GM12864 (cell line): Measurements from ENCODE around the gene HJURP.

Source experiments
- DNase-seq: peaks from one replicate; pipeline ENCODE4 v3.0.0-alpha.2; 2011; ENCODE audit warnings: low read depth
- H3K4me3 ChIP-seq: 2 replicates; pipeline ENCODE4 v1.5.1; 2011; ENCODE audit warnings: mild to moderate bottlenecking, low read depth, low read length, control low read depth
- TF ChIP-seq, protein P1 (sequence below): IDR thresholded peaks from 2 replicates; pipeline ENCODE4 v1.5.1; 2011; ENCODE audit warnings: low read depth, mild to moderate bottlenecking, moderate library complexity, low read length, control low read depth, inconsistent platforms; ENCODE audit errors: missing control alignments

HJURP gene

DNA sequence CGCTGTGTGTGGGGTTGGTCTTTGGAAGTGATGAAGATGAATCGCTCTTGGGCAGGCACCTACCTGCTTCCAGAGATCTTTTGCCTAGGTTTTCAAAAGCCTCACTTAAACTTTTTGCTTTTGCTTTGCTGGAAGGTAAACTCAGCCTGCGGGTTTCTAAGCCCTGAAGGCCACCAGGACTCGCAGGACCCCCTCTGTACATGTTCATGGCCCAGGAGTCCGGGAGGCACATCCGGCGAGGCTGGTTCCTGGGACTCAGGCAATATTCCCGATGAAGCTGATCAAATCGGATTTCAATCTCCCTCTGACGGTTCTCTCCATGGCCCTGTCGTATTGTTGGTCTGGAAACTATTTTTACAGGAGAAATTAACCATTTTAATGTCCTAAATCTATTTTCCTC lies 13.2 kb downstream of the HJURP start:
- TF ChIP-seq, protein P1, sequence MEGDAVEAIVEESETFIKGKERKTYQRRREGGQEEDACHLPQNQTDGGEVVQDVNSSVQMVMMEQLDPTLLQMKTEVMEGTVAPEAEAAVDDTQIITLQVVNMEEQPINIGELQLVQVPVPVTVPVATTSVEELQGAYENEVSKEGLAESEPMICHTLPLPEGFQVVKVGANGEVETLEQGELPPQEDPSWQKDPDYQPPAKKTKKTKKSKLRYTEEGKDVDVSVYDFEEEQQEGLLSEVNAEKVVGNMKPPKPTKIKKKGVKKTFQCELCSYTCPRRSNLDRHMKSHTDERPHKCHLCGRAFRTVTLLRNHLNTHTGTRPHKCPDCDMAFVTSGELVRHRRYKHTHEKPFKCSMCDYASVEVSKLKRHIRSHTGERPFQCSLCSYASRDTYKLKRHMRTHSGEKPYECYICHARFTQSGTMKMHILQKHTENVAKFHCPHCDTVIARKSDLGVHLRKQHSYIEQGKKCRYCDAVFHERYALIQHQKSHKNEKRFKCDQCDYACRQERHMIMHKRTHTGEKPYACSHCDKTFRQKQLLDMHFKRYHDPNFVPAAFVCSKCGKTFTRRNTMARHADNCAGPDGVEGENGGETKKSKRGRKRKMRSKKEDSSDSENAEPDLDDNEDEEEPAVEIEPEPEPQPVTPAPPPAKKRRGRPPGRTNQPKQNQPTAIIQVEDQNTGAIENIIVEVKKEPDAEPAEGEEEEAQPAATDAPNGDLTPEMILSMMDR: no peak
- no peak for DNase-seq
- H3K4me3 ChIP-seq: no peak overlapping the region

DNA sequence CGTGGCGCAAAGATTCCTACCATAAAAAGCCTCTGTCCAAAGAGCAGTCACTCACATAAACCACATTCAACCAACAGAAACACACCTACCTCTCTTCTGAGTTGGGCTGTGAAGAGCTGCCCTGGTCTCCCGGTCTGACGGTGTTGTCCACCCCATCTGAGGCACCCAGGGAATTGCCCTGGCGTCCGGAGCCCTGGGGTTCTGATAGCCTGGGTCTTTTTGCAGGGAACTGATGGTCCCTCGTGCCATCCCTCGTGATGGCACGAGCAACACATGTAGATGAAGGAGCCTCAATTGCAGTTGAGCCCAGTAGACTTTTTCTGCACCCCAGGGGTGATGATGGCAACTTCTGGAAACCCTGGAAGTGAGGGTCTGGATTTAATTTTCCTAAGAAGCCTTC lies 13.8 kb downstream of the HJURP start:
- TF ChIP-seq, protein P1: no peak
- no peak overlapping the region for H3K4me3 ChIP-seq
- no peak for DNase-seq

DNA sequence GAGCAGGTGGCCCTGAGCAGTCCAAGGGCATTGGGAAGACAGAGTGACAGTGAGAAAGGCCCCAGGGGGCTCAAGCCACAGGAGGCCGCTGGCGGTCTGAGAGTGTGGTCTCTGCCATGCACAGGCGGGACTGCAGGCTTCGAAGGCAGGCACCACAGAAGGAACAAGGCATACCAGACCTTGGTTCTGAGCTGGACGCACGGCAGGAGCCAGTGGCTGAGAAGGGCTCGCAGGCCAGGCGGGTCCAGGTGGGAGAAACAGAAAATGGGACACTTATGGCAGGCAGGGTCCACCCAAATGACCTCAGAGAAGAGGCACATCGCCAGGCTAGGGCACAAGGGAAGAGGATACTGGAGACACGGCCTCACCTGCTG lies 14.9 kb downstream of the HJURP start:
- TF ChIP-seq, protein P1: no peak
- no peak overlapping the region for H3K4me3 ChIP-seq
- no peak for DNase-seq

- no peak overlapping the region for H3K4me3 ChIP-seq
- TF ChIP-seq, protein P1: no peak
- no peak for DNase-seq
These were observed 15.4 kb downstream of the HJURP start for GRCh38 chr2:233838726-233839446.

GRCh38 chr2:233838251-233838650 lies 16.1 kb downstream of the HJURP start:
- DNase-seq: no peak
- H3K4me3 ChIP-seq: no peak overlapping the region
- TF ChIP-seq, protein P1: no peak

DNA sequence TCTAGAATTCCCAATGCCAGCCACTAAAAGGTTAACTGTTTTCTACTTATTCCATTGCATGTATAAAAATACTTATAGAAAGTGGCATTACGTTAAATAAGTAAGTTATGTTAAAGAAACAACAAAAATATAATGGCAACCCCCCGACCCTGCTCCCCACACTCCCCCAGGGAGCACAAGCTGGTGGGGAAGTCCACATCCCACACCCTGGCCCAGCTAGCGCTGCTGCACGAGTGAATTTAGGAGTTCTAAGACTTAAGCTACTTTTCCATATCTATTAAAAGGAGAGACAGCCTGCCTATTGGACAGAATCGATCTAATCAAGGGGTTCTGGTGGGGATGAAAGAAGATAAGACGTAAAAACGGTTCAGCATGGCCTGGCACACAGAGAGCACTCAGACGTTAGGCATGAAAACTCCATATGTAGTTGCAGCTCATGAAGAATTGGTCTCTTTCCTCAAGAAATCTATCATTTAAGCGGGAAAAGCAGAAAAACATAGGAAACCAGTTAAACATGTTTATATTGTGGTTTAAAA lies 16.6 kb downstream of the HJURP start:
- H3K4me3 ChIP-seq: no peak overlapping the region
- TF ChIP-seq, protein P1: no peak
- DNase-seq: no peak

DNA sequence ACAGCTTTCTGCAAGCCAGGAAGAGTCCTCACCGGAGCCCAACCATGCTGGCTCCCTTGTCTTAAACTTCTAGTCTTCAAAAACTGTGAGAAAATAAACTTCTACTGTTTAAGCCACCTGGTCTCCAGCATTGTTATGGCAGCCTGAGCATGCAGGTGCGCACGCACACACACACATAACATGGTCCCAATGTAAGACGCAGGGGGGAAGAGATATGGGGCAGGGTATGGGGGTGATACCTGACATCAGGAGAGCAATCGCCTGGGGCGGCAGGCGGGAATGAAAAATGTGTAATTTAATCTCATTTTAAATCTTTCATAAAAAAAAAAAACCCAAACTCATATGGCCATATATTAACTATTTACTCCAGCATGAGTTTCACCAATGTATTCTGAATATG lies 18.0 kb downstream of the HJURP start:
- no peak for DNase-seq
- H3K4me3 ChIP-seq: no peak overlapping the region
- TF ChIP-seq, protein P1: no peak
